Muscle of back (tissue), 13 donors: ENCODE measurements around the gene PRAMEF8. TPM values are rescaled to one million over a fixed set of nuclear protein-coding genes. Genes with fewer than 3 reads are reported as not detected.
"Not testable (repeated sequence)": the region's sequence is repeated elsewhere in the genome, so short reads cannot be mapped to it uniquely, and the experiment has no call there.

Experiments used
- DNase-seq, 3 donors: peaks; one replicate each; pipeline versions ENCODE4 v3.0.0 to v3.0.0-alpha.2; 2013
- long read RNA-seq, 9 donors: transcript quantifications; one replicate each; lab custom pipeline, GENCODE V29; 2026
- polyA plus RNA-seq, 10 donors: library from polyadenylated mRNA; unstranded; fragments of 120-200 nt; gene quantifications; one replicate each; pipeline ENCODE4 v1.2.1, GENCODE V29; 2013; ENCODE audit not compliant: insufficient read length in 10 of 10

PRAMEF8 gene
- not detected for polyA plus RNA-seq
- long read RNA-seq, donor 1 = 0 reads
- long read RNA-seq, donor 2 = 0 reads
- long read RNA-seq, donor 3 = 0 reads
- long read RNA-seq, donor 4 = 0 reads
- long read RNA-seq, donor 5 = 0 reads
- long read RNA-seq, donor 6 = 0 reads
- long read RNA-seq, donor 7 = 0 reads
- long read RNA-seq, donor 8 = 0 reads
- long read RNA-seq, donor 9 = 0 reads

GRCh38 chr1:13285037-13285436 lies at the start of gene PRAMEF8:
PRAMEF8 (minus strand) TSS chr1:13285137; CDS start chr1:13284091, 1,046 bp downstream.
- not testable (repeated sequence) for DNase-seq

GRCh38 chr1:13315281-13315680 lies 30.3 kb upstream of the PRAMEF8 start, which contains the start of gene PRAMEF15:
PRAMEF15 (plus strand) TSS chr1:13315581; CDS start chr1:13318408, 2,827 bp downstream.
- not testable (repeated sequence) for DNase-seq

- DNase-seq = not testable (repeated sequence)
Measured at GRCh38 chr1:13303239-13303638, 18.3 kb upstream of the PRAMEF8 start, which contains the start of gene PRAMEF33. PRAMEF33 (plus strand) TSS chr1:13303539; CDS start chr1:13305955, 2,416 bp downstream.

GRCh38 chr1:13302197-13302596 lies 17.3 kb upstream of the PRAMEF8 start:
- not testable (repeated sequence) for DNase-seq

GRCh38 chr1:13298699-13299098 lies 13.8 kb upstream of the PRAMEF8 start:
- not testable (repeated sequence) for DNase-seq

- not testable (repeated sequence) for DNase-seq
Measured at GRCh38 chr1:13297216-13297931, 12.4 kb upstream of the PRAMEF8 start.

- DNase-seq = not testable (repeated sequence)
Measured at GRCh38 chr1:13289030-13289429, 4.1 kb upstream of the PRAMEF8 start.

GRCh38 chr1:13279617-13280016 lies 5.3 kb downstream of the PRAMEF8 start:
- DNase-seq = not testable (repeated sequence)

GRCh38 chr1:13277016-13277415 lies 7.9 kb downstream of the PRAMEF8 start:
- DNase-seq = not testable (repeated sequence)

GRCh38 chr1:13265124-13265523 lies 19.8 kb downstream of the PRAMEF8 start:
- not testable (repeated sequence) for DNase-seq

- DNase-seq = not testable (repeated sequence)
Measured at GRCh38 chr1:13253898-13254297, 31.0 kb downstream of the PRAMEF8 start, which contains the start of gene PRAMEF5. PRAMEF5 (plus strand) TSS chr1:13254198; CDS start chr1:13259269, 5,071 bp downstream.

- not testable (repeated sequence) for DNase-seq
Measured at GRCh38 chr1:13247122-13247521, 37.8 kb downstream of the PRAMEF8 start.

- DNase-seq = not testable (repeated sequence)
Measured at GRCh38 chr1:13246554-13246871, 38.4 kb downstream of the PRAMEF8 start.

GRCh38 chr1:13245841-13246553 lies 38.9 kb downstream of the PRAMEF8 start:
- not testable (repeated sequence) for DNase-seq

GRCh38 chr1:13243536-13244263 lies 41.2 kb downstream of the PRAMEF8 start:
- DNase-seq = not testable (repeated sequence)

GRCh38 chr1:13239633-13240032 lies 45.3 kb downstream of the PRAMEF8 start:
- not testable (repeated sequence) for DNase-seq

GRCh38 chr1:13237572-13237971 lies 47.4 kb downstream of the PRAMEF8 start:
- not testable (repeated sequence) for DNase-seq

- not testable (repeated sequence) for DNase-seq
Measured at GRCh38 chr1:13234057-13234456, 50.9 kb downstream of the PRAMEF8 start.

GRCh38 chr1:13232056-13232455 lies 52.9 kb downstream of the PRAMEF8 start:
- not testable (repeated sequence) for DNase-seq
